ENCODE measurements around the gene CEL. TPM values are rescaled to one million over a fixed set of nuclear protein-coding genes. Genes with fewer than 3 reads are reported as not detected.
"Not testable (repeated sequence)": the region's sequence is repeated elsewhere in the genome, so short reads cannot be mapped to it uniquely, and the experiment has no call there.

The CEL gene
- total RNA-seq, 1 experiment from 2014 or later: 1.0 TPM

DNA sequence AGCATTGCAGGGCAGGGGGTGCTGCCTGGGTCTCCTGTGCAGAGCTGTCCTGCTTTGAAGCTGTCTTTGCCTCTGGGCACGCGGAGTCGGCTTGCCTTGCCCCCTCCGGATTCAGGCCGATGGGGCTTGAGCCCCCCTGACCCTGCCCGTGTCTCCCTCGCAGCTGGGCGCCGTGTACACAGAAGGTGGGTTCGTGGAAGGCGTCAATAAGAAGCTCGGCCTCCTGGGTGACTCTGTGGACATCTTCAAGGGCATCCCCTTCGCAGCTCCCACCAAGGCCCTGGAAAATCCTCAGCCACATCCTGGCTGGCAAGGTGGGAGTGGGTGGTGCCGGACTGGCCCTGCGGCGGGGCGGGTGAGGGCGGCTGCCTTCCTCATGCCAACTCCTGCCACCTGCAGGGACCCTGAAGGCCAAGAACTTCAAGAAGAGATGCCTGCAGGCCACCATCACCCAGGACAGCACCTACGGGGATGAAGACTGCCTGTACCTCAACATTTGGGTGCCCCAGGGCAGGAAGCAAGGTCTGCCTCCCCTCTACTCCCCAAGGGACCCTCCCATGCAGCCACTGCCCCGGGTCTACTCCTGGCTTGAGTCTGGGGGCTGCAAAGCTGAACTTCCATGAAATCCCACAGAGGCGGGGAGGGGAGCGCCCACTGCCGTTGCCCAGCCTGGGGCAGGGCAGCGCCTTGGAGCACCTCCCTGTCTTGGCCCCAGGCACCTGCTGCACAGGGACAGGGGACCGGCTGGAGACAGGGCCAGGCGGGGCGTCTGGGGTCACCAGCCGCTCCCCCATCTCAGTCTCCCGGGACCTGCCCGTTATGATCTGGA is 2.7 kb downstream of the CEL start:
- no peak for DNase-seq (ENCODE audit: low spot score)

DNA sequence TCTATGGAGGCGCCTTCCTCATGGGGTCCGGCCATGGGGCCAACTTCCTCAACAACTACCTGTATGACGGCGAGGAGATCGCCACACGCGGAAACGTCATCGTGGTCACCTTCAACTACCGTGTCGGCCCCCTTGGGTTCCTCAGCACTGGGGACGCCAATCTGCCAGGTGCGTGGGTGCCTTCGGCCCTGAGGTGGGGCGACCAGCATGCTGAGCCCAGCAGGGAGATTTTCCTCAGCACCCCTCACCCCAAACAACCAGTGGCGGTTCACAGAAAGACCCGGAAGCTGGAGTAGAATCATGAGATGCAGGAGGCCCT is 3.2 kb downstream of the CEL start:
- DNase-seq (ENCODE audit: low spot score): no peak

DNA sequence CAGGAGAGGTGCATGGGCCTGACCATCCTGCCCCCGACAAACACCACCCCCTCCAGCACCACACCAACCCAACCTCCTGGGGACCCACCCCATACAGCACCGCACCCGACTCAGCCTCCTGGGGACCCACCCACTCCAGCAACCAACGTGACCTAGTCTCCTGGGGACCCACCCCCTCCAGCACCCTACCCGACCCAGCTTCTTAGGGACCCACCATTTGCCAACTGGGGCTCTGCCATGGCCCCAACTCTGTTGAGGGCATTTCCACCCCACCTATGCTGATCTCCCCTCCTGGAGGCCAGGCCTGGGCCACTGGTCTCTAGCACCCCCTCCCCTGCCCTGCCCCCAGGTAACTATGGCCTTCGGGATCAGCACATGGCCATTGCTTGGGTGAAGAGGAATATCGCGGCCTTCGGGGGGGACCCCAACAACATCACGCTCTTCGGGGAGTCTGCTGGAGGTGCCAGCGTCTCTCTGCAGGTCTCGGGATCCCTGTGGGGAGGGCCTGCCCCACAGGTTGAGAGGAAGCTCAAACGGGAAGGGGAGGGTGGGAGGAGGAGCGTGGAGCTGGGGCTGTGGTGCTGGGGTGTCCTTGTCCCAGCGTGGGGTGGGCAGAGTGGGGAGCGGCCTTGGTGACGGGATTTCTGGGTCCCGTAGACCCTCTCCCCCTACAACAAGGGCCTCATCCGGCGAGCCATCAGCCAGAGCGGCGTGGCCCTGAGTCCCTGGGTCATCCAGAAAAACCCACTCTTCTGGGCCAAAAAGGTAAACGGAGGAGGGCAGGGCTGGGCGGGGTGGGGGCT is 4.6 kb downstream of the CEL start:
- no peak for DNase-seq (ENCODE audit: low spot score)

DNA sequence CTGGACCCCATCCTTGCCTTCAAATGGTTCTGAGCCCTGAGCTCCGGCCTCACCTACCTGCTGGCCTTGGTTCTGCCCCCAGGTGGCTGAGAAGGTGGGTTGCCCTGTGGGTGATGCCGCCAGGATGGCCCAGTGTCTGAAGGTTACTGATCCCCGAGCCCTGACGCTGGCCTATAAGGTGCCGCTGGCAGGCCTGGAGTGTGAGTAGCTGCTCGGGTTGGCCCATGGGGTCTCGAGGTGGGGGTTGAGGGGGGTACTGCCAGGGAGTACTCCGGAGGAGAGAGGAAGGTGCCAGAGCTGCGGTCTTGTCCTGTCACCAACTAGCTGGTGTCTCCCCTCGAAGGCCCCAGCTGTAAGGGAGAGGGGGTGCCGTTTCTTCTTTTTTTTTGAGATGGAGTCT is 5.2 kb downstream of the CEL start:
- DNase-seq (ENCODE audit: low spot score): no peak

DNA sequence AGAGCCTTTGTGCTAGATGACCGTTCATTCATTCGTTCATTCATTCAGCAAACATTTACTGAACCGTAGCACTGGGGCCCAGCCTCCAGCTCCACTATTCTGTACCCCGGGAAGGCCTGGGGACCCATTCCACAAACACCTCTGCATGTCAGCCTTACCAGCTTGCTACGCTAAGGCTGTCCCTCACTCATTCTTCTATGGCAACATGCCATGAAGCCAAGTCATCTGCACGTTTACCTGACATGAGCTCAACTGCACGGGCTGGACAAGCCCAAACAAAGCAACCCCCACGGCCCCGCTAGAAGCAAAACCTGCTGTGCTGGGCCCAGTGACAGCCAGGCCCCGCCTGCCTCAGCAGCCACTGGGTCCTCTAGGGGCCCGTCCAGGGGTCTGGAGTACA is 6.0 kb downstream of the CEL start:
- no peak for DNase-seq (ENCODE audit: low spot score)

DNA sequence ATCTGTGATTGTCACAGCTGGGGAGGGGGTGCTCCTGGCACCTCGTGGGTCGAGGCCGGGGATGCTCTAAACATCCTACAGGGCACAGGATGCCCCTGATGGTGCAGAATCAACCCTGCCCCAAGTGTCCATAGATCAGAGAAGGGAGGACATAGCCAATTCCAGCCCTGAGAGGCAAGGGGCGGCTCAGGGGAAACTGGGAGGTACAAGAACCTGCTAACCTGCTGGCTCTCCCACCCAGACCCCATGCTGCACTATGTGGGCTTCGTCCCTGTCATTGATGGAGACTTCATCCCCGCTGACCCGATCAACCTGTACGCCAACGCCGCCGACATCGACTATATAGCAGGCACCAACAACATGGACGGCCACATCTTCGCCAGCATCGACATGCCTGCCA is 6.7 kb downstream of the CEL start:
- DNase-seq (ENCODE audit: low spot score): not testable (repeated sequence)

DNA sequence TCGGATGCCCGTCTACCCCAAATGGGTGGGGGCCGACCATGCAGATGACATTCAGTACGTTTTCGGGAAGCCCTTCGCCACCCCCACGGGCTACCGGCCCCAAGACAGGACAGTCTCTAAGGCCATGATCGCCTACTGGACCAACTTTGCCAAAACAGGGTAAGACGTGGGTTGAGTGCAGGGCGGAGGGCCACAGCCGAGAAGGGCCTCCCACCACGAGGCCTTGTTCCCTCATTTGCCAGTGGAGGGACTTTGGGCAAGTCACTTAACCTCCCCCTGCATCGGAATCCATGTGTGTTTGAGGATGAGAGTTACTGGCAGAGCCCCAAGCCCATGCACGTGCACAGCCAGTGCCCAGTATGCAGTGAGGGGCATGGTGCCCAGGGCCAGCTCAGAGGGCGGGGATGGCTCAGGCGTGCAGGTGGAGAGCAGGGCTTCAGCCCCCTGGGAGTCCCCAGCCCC is 8.8 kb downstream of the CEL start:
- not testable (repeated sequence) for DNase-seq (ENCODE audit: low spot score)

DNA sequence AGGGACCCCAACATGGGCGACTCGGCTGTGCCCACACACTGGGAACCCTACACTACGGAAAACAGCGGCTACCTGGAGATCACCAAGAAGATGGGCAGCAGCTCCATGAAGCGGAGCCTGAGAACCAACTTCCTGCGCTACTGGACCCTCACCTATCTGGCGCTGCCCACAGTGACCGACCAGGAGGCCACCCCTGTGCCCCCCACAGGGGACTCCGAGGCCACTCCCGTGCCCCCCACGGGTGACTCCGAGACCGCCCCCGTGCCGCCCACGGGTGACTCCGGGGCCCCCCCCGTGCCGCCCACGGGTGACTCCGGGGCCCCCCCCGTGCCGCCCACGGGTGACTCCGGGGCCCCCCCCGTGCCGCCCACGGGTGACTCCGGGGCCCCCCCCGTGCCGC is 9.2 kb downstream of the CEL start:
- DNase-seq (ENCODE audit: low spot score): not testable (repeated sequence)

DNA sequence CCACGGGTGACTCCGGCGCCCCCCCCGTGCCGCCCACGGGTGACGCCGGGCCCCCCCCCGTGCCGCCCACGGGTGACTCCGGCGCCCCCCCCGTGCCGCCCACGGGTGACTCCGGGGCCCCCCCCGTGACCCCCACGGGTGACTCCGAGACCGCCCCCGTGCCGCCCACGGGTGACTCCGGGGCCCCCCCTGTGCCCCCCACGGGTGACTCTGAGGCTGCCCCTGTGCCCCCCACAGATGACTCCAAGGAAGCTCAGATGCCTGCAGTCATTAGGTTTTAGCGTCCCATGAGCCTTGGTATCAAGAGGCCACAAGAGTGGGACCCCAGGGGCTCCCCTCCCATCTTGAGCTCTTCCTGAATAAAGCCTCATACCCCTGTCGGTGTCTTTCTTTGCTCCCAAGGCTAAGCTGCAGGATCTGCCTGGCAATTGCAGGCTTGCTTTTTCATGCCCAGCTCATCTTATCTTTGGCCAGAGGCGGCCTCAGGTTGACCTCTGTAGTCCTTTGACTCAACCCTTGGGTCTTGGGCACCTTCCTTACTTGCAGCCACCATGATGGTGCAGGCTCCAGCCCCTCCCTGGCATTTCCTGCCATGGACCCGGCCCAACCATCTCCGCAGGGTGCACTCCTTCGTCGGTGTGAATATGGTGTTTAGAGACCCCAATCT is 9.8 kb downstream of the CEL start:
- no peak for DNase-seq (ENCODE audit: low spot score)

DNA sequence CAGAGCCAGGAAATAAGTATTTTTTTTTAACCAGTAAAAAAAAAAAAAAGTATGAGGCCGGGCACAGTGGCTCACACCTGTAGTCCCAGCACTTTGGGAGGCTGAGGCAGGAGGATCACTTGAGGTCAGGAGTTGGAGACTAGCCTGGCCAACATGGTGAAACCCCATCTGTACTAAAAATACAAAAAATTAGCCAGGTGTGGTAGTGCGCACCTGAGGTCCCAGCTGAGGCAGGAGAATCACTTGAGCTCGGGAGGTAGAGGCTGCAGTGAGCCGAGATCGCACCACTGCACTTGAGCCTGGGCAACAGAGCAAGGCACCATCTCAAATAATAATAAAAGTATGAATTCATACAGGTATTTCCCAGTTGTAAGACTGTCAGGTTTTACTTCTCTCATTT is 10.4 kb downstream of the CEL start:
- DNase-seq (ENCODE audit: low spot score): not testable (repeated sequence)

DNA sequence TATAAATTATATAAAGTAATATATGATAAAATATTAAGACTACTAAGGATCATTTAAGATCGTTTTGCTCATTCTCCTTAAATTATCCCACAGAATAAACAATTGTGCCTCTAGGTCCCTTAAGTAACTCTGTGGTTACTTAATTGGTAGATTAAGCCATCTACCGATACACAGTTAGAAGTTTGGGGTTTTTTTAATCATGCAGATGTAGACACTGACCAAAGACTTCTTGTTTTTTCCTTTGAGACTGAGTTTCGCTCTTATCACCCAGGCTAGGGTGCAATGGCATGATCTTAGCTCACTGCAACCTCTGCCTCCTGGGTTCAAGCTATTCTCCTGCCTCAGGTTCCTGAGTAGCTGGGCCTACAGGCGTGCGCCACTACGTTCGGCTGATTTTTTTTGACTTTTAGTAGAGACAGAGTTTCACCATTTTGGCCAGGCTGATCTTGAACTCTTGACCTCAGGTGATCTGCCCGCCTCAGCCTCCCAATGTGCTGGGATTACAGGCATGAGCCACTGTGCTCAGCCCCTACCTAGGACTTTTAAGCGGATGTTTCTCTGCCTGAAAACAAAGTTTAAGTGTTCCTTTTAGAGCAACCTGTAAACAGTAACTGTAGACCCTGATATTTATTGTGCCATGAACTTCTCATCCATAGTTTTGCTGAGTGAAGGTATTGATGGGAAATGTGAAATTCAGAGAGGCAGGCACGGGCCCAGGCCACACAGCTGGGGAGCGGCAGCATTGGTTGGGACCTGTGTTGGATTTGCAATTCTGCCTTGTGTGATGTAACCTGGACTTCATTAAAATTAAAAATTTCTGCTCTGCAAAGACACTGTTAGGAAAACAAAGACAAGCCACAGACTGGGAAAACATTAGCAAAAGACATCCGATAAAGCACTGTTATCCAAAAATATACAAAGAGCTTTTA is 11.6 kb downstream of the CEL start:
- DNase-seq (ENCODE audit: low spot score): no peak

DNA sequence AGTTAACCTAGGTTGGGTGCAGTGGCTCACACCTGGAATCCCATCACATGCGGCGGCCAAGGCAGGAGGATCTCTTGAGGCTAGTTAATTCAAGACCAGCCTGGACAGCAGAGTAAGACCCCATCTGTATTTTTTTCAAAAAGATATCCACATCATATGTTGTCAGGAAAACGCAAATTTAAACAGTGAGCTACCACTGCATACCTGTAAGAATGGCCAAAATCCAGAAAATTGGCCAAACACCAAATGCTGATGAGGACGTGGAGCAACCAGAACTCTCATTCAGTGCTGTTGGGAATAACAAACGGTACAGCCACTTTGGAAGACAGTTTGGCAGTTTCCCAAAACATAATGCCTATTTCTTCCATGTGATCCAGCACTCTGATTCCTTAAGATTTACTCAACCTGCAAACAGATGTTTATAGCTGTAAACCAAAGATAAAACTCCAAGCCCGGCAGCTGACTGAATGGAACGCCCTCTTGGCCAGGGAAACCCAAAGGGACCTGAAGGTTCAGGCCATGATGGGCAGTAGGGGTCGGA is 12.4 kb downstream of the CEL start:
- DNase-seq (ENCODE audit: low spot score): peak; percentile 28

DNA sequence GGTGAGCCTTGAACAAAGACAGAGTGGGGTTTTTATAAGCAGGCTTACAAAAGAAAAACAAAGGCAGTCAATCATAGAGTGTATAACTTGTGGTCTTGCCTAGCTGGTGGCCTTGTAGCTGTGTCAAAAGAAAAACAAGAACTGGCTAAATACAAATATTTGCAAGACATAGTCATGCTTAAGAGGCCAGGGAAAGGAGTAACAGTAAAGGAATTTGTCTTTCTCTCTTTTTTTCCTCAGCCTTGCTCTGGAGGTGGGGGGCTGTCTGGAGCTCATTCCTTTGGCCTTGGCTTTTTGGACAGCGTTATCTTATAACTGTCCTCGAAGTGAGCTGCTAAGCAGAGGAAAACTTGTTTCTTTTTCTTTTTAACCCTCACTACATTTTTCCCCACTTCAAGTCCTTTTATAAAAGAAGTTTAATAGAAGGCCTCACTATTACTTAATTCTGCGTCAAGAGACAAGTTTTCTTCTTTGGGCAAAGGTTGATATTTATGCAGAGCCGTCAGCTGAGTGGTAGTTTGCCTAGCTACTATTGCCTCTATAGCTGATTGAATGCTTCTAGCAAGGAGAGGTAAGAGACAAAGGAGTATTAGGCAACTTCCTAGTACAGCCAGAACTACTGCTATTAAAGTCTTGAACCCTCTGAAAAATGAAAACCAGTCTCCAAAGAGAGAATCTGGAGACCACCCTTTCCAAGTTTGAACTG is 14.3 kb downstream of the CEL start:
- DNase-seq (ENCODE audit: low spot score): peak; percentile 85

DNA sequence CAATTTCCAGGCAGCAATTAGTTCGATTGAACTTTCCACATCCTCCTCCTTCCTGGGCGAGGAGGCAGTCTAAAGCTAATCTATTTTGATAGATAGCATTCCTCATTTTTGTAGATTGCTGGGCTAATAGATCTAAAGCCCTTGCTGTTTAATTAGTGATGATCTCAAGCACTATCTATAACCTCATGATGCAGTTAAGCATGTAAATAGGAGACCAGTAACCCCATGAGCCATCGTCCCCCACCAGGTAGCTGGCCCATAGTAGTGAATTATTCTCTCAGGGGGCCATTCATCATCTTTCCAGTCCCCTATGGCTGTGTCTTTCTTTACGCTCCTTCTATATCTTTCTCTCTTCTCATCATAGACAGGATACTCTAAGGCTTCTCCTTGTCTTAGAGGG is 14.9 kb downstream of the CEL start:
- DNase-seq (ENCODE audit: low spot score): no peak

DNA sequence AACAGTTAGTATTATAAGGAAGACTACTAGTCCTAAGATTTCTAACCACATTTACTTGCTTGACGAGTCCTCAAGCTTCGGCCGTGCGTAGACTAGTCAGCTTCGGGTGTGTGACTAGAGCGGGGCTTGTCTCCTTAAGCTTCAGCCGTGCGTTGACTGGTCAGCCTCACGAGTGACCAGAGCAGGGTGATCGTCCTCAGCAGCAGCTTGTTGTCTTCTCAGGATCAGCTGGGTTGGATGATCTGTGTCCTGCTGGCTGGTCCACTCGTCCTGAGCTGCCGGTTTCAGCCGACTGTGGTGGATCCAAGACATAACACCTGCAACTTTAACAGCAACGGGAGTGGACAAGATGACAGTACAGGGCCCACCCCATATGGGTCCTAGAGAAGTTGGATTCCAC is 16.7 kb downstream of the CEL start:
- no peak for DNase-seq (ENCODE audit: low spot score)

DNA sequence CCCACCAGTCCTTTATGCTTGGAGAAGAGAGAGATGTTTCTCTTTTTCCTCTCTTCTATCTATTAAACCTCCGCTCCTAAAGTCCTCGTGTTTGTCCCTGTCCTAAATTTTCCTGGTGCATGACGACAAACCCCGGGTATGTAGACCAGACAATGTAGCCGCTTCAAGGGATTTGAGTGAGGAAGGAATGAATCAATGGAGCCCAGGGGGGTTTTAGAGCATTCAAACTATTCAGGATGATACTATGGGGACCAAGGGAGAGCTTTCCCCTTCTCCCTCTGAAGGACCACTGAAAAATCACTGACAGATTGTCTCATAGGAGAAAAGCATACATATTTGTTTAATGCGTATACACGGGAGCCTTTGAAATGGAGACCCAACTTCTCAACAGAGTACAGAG is 18.4 kb downstream of the CEL start:
- DNase-seq (ENCODE audit: low spot score): no peak

DNA sequence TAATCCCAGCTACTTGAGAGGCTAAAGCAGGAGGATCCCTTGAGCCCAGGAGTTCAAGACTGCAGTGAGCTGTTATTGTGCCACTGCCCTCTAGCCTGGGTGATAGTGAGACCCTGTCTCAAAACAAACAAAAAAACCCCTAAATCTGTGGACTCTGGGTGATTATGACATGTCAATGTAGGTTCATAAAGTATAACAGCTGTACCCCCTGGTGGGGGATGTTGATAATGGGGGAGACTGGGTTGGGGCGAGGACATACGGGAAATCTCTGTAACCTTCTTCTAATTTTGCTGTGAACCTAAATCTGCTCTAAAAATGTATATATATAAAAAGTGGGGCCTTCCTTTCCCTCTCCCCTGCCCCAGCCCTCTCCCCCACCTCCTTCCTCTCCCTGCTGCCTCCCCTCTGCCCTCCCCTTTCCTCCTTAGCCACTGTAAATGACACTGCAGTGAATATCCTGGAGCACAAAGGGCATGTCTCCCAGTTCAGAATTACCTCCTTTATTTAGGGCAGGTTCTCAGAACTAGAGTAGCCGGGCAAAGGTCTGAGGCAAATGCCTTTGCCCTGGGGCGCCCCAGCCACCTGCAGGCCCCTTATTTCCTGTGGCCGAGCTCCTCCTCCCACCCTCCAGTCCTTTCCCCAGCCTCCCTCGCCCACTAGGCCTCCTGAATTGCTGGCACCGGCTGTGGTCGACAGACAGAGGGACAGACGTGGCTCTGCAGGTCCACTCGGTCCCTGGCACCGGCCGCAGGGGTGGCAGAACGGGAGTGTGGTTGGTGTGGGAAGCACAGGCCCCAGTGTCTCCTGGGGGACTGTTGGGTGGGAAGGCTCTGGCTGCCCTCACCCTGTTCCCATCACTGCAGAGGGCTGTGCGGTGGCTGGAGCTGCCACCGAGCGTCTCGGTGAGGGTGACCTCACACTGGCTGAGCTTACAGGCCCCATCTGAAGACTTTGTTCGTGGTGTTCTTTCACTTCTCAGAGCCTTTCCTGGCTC is 19.3 kb downstream of the CEL start:
- not testable (repeated sequence) for DNase-seq (ENCODE audit: low spot score)

DNA sequence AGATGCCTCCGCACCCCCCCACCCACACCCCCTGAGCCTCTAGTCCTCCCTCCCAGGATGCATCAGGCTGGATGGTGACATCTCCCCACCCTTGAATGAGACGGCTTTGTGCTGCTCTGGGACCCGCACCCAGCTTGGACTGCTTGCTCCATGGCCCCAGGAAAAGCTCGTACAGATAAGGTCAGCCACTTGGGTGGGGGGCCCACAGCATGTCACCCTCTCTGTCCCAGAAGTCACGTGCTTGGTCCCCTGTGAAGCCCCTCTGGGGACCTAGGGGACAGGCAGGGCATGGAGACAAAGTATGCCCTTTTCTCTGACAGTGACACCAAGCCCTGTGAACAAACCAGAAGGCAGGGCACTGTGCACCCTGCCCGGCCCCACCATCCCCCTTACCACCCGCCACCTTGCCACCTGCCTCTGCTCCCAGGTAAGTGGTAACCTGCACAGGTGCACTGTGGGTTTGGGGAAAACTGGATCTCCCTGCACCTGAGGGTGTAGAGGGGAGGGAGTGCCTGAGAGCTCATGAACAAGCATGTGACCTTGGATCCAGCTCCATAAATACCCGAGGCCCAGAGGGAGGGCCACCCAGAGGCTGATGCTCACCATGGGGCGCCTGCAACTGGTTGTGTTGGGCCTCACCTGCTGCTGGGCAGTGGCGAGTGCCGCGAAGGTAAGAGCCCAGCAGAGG is 20.3 kb downstream of the CEL start:
- DNase-seq (ENCODE audit: low spot score): not testable (repeated sequence)

DNA sequence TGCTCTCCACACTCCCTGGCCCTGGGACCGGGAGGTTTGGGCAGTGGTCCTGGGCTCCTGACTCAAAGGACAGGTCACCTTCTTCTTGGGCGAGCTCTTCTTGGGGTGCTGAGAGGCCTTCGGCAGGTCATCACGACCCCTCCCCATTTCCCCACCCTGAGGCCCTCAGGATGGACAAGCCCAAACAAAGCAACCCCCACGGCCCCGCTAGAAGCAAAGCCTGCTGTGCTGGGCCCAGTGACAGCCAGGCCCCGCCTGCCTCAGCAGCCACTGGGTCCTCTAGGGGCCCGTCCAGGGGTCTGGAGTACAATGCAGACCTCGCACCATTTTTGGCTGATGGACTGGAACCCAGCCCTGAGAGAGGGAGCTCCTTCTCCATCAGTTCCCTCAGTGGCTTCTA is 21.9 kb downstream of the CEL start:
- not testable (repeated sequence) for DNase-seq (ENCODE audit: low spot score)

Measured in A172 (cell line).